ENCODE measurements around the gene CD52. TPM values are rescaled to one million over a fixed set of nuclear protein-coding genes. Genes with fewer than 3 reads are reported as not detected.

CD52 gene
- total and polyA plus RNA-seq, 2 donors (not counting 3 experiments of a cell fraction or from before 2014, with no cell fraction given) = not detected

DNA sequence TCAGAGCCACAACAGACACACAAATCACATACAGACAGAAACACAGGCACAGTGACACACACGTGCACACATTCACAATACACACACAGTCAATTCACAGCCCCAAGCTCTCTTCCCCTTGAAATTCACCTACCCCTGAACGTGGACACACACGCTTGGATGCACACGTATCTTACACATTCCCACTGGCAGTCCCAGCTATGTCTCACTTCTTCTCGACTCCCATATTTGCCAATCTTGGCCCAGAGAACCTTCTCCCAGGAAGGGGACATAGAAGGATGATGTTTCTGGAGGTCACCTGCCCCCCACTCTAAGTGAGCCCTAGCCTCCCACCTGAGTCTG lies 34.6 kb downstream of the CD52 start:
- no peak for DNase-seq (ENCODE audit: low read depth, low spot score)
- no peaks in the 10 kb centered on the region for H3K36me3 ChIP-seq (ENCODE audit: control insufficient read depth in 2 of 2, extremely low read depth in 1 of 2, insufficient read depth in 2 of 2, low read length in 2 of 2)
- H3K79me2 ChIP-seq (ENCODE audit: control insufficient read depth, insufficient read depth, low read length) = no peaks in the 10 kb centered on the region
- no peak overlapping the region for H3K4me3 ChIP-seq (replicated peaks in 1 of 3; ENCODE audit: insufficient read depth in 1 of 3, low read depth in 1 of 3, low read length in 3 of 3)
- no peaks in the 10 kb centered on the region for H4K20me1 ChIP-seq (replicated peaks; ENCODE audit: control insufficient read depth, extremely low read depth, insufficient read depth, low read length)
- no peaks in the 10 kb centered on the region for H3K9me1 ChIP-seq (replicated peaks; ENCODE audit: control insufficient read depth, extremely low read depth, insufficient read depth, low read length)
- ChIA-PET CTCF (no interaction called here), POLR2A (no interaction called here)
- H3K27ac ChIP-seq (ENCODE audit: insufficient read depth, low read depth, low read length) = no peak overlapping the region
- no peaks in the 10 kb centered on the region for H3K27me3 ChIP-seq (ENCODE audit: control insufficient read depth in 2 of 2, insufficient read depth in 2 of 2, low read length in 2 of 2)
- intact Hi-C loops (cut with micrococcal nuclease) (no loop called here), dilution Hi-C loops (cut with MboI; ENCODE audit: extremely low pct_ligation_motif_present, low sequenced_read_pairs) (no loop called here)
- TF ChIP-seq POLR2AphosphoS5 (IDR thresholded peaks at IDR 0.05; ENCODE audit: insufficient read depth, low read depth, low read length) = no peak
- TF ChIP-seq JUN (IDR thresholded peaks at IDR 0.05; ENCODE audit: borderline replicate concordance, insufficient read depth, insufficient read length, low read depth) = no peak
- TF ChIP-seq MYC (IDR thresholded peaks at IDR 0.05; ENCODE audit: low read depth, low read length) = no peak
- TF ChIP-seq EZH2 (IDR thresholded peaks at IDR 0.05; ENCODE audit: borderline replicate concordance, low read depth, low read length, severe bottlenecking) = no peak
- no peak for TF ChIP-seq POLR2A (IDR thresholded peaks at IDR 0.05; ENCODE audit: low read depth, low read length)
- TF ChIP-seq, protein P1, sequence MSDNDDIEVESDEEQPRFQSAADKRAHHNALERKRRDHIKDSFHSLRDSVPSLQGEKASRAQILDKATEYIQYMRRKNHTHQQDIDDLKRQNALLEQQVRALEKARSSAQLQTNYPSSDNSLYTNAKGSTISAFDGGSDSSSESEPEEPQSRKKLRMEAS (IDR thresholded peaks at IDR 0.05; ENCODE audit: insufficient read depth, insufficient read length) = no peak
- no peak for TF ChIP-seq GATA2 (IDR thresholded peaks at IDR 0.05; ENCODE audit: insufficient read depth, insufficient read length, low read depth, low read length)
- TF ChIP-seq, protein P2, sequence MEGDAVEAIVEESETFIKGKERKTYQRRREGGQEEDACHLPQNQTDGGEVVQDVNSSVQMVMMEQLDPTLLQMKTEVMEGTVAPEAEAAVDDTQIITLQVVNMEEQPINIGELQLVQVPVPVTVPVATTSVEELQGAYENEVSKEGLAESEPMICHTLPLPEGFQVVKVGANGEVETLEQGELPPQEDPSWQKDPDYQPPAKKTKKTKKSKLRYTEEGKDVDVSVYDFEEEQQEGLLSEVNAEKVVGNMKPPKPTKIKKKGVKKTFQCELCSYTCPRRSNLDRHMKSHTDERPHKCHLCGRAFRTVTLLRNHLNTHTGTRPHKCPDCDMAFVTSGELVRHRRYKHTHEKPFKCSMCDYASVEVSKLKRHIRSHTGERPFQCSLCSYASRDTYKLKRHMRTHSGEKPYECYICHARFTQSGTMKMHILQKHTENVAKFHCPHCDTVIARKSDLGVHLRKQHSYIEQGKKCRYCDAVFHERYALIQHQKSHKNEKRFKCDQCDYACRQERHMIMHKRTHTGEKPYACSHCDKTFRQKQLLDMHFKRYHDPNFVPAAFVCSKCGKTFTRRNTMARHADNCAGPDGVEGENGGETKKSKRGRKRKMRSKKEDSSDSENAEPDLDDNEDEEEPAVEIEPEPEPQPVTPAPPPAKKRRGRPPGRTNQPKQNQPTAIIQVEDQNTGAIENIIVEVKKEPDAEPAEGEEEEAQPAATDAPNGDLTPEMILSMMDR (IDR thresholded peaks at IDR 0.05; ENCODE audit: extremely low read depth in 1 of 2, insufficient read depth in 1 of 2, low read depth in 1 of 2, low read length in 2 of 2) = no peak
- no peak for TF ChIP-seq FOS (IDR thresholded peaks at IDR 0.05; ENCODE audit: borderline replicate concordance, insufficient read depth, low read length)
- peaks cover 15% of the 10 kb centered on the region for H3K4me1 ChIP-seq (ENCODE audit: control insufficient read depth, extremely low read depth, insufficient read depth, low read length)
- no peak overlapping the region for H3K9ac ChIP-seq (replicated peaks; ENCODE audit: extremely low read depth, insufficient read depth, low read length)
- no TSS peak for BruUV-seq (replicated peaks)
- no peaks in the 10 kb centered on the region for H3K9me3 ChIP-seq (replicated peaks; ENCODE audit: control insufficient read depth, insufficient read depth, low read length)
- no peak overlapping the region for H2AFZ ChIP-seq (ENCODE audit: low read depth, low read length)
- no peak overlapping the region for H3K4me2 ChIP-seq (ENCODE audit: insufficient read depth, low read length)
- FAIRE-seq = no peak
